GM11168 (cell line): Measurements from ENCODE around the gene KCTD4.
"Not testable (repeated sequence)": the region's sequence is repeated elsewhere in the genome, so short reads cannot be mapped to it uniquely, and the experiment has no call there.

Source experiments
- in situ Hi-C: fragments of 300-500 bp; cut with MboI; formaldehyde crosslinking; loops from one replicate; pipeline ENCODE4 v1.12.0; 2022; ENCODE audit warnings: low sequenced_read_pairs; ENCODE audit not compliant: unreplicated experiment

Gene KCTD4

GRCh38 chr13:45218689-45219088 lies 17.8 kb upstream of the KCTD4 start:
- in situ Hi-C loops, result no loop called here

GRCh38 chr13:45216193-45216592 lies 15.3 kb upstream of the KCTD4 start:
- in situ Hi-C loops, result no loop called here

GRCh38 chr13:45215392-45216077 lies 14.7 kb upstream of the KCTD4 start:
- in situ Hi-C loops, result no loop called here

GRCh38 chr13:45209229-45209628 lies 8.4 kb upstream of the KCTD4 start:
- in situ Hi-C loops, result no loop called here

- in situ Hi-C loops, result no loop called here
These were observed 7.3 kb upstream of the KCTD4 start for GRCh38 chr13:45208132-45208531.

GRCh38 chr13:45207319-45207718 lies 6.5 kb upstream of the KCTD4 start:
- in situ Hi-C loops, result no loop called here

- in situ Hi-C loops, result no loop called here
These were observed 5.5 kb upstream of the KCTD4 start for GRCh38 chr13:45206340-45206739.

- in situ Hi-C loops, result no loop called here
These were observed 4.3 kb upstream of the KCTD4 start for GRCh38 chr13:45205124-45205523.

- in situ Hi-C loops, result no loop called here
These were observed 1.1 kb downstream of the KCTD4 start for GRCh38 chr13:45199711-45200110.

GRCh38 chr13:45198924-45199323 lies 1.9 kb downstream of the KCTD4 start:
- in situ Hi-C loops, result no loop called here

- in situ Hi-C loops, result no loop called here
These were observed 2.8 kb downstream of the KCTD4 start for GRCh38 chr13:45198041-45198440.

GRCh38 chr13:45196622-45197021 lies 4.2 kb downstream of the KCTD4 start:
- in situ Hi-C loops, result no loop called here

GRCh38 chr13:45196096-45196495 lies 4.7 kb downstream of the KCTD4 start:
- in situ Hi-C loops, result no loop called here

- in situ Hi-C loops, result no loop called here
These were observed 5.4 kb downstream of the KCTD4 start for GRCh38 chr13:45195421-45195820.

GRCh38 chr13:45194081-45194939 lies 6.5 kb downstream of the KCTD4 start:
- in situ Hi-C loops, result no loop called here

- in situ Hi-C loops, result no loop called here
These were observed 9.0 kb downstream of the KCTD4 start for GRCh38 chr13:45191874-45192273.

GRCh38 chr13:45189511-45189910 lies 11.3 kb downstream of the KCTD4 start:
- in situ Hi-C loops, result not testable (repeated sequence)

GRCh38 chr13:45189077-45189476 lies 11.8 kb downstream of the KCTD4 start:
- in situ Hi-C loops, result not testable (repeated sequence)

GRCh38 chr13:45185286-45185685 lies 15.6 kb downstream of the KCTD4 start:
- in situ Hi-C loops, result no loop called here

GRCh38 chr13:45184693-45185092 lies 16.2 kb downstream of the KCTD4 start:
- in situ Hi-C loops, result no loop called here

GRCh38 chr13:45180713-45181601 lies 19.9 kb downstream of the KCTD4 start:
- in situ Hi-C loops, result no loop called here
